COLO829 (cell line): ENCODE results near the gene ULK4.
"Not testable (repeated sequence)": the region's sequence is repeated elsewhere in the genome, so short reads cannot be mapped to it uniquely, and the experiment has no call there.

Experiments
- DNase-seq: peaks from one replicate; pipeline ENCODE4 v3.0.0; 2012; ENCODE audit warnings: low spot score

Gene ULK4

GRCh38 chr3:41960826-41961750 lies 815 bp downstream of the ULK4 start:
- peak; percentile 8 for DNase-seq

GRCh38 chr3:41956574-41956973 lies 5.3 kb downstream of the ULK4 start:
- DNase-seq = no peak

GRCh38 chr3:41955192-41955591 lies 6.7 kb downstream of the ULK4 start:
- DNase-seq = no peak

GRCh38 chr3:41943311-41943843 lies 18.5 kb downstream of the ULK4 start:
- no peak for DNase-seq

- no peak for DNase-seq
Observed at GRCh38 chr3:41940393-41940792, 21.5 kb downstream of the ULK4 start.

- DNase-seq = no peak
Observed at GRCh38 chr3:41936384-41936783, 25.5 kb downstream of the ULK4 start.

- DNase-seq = no peak
Observed at GRCh38 chr3:41933154-41933676, 28.7 kb downstream of the ULK4 start.

- DNase-seq = no peak
Observed at GRCh38 chr3:41932464-41932863, 29.4 kb downstream of the ULK4 start.

- no peak for DNase-seq
Observed at GRCh38 chr3:41920406-41920965, 41.4 kb downstream of the ULK4 start.

- no peak for DNase-seq
Observed at GRCh38 chr3:41915353-41915752, 46.5 kb downstream of the ULK4 start.

GRCh38 chr3:41912280-41912679 lies 49.6 kb downstream of the ULK4 start:
- DNase-seq = no peak

- DNase-seq = no peak
Observed at GRCh38 chr3:41907330-41908073, 54.4 kb downstream of the ULK4 start.

- DNase-seq = peak; percentile 15
Observed at GRCh38 chr3:41900265-41900664, 61.6 kb downstream of the ULK4 start.

GRCh38 chr3:41898631-41899030 lies 63.3 kb downstream of the ULK4 start:
- DNase-seq = no peak

- DNase-seq = peak; percentile 56
Observed at GRCh38 chr3:41893977-41894376, 67.9 kb downstream of the ULK4 start.

- DNase-seq = no peak
Observed at GRCh38 chr3:41888368-41889076, 73.4 kb downstream of the ULK4 start.

- no peak for DNase-seq
Observed at GRCh38 chr3:41882956-41883355, 78.9 kb downstream of the ULK4 start.

- DNase-seq = peak; percentile 29
Observed at GRCh38 chr3:41881233-41881821, 80.6 kb downstream of the ULK4 start.

- DNase-seq = no peak
Observed at GRCh38 chr3:41880387-41880786, 81.5 kb downstream of the ULK4 start.

GRCh38 chr3:41877741-41878140 lies 84.2 kb downstream of the ULK4 start:
- DNase-seq = not testable (repeated sequence)

- no peak for DNase-seq
Observed at GRCh38 chr3:41874022-41874421, 87.9 kb downstream of the ULK4 start.
